ENCODE data around the gene AGO1. TPM values are rescaled to one million over a fixed set of nuclear protein-coding genes. Genes with fewer than 3 reads are reported as not detected.
"Not testable (repeated sequence)": the region's sequence is repeated elsewhere in the genome, so short reads cannot be mapped to it uniquely, and the experiment has no call there.

AGO1 gene
- total and polyA plus RNA-seq, 8 donors = 2.2 to 20.3 (median 10.1) TPM

DNA sequence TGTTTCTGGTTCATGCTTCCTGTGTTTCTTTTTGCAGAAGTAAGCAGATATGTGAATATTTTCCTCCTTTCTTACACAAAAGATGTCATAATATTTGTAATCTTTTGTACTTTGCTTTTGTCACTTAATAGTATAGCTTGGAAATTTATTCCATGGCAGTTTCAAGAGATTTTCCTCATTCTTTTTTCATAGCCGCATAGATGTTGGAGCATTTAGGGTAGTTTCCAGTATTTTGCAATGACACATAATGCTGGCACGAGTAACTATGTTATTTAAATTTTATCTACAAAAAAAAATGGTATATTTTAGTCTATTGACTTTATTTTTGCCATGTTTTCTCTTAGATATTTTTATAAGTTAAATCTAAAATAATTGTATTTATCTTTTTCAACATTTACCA, 88.6 kb downstream of the AGO1 start:
- no peaks in the 10 kb centered on the region for H3K27me3 ChIP-seq
- H3K27ac ChIP-seq = no peak overlapping the region
- TF ChIP-seq POLR2A (IDR thresholded peaks at IDR 0.05) (no peak), POLR2AphosphoS5 (IDR thresholded peaks at IDR 0.05) (no peak), EP300 (IDR thresholded peaks at IDR 0.05) (no peak)
- TF ChIP-seq, protein P1, sequence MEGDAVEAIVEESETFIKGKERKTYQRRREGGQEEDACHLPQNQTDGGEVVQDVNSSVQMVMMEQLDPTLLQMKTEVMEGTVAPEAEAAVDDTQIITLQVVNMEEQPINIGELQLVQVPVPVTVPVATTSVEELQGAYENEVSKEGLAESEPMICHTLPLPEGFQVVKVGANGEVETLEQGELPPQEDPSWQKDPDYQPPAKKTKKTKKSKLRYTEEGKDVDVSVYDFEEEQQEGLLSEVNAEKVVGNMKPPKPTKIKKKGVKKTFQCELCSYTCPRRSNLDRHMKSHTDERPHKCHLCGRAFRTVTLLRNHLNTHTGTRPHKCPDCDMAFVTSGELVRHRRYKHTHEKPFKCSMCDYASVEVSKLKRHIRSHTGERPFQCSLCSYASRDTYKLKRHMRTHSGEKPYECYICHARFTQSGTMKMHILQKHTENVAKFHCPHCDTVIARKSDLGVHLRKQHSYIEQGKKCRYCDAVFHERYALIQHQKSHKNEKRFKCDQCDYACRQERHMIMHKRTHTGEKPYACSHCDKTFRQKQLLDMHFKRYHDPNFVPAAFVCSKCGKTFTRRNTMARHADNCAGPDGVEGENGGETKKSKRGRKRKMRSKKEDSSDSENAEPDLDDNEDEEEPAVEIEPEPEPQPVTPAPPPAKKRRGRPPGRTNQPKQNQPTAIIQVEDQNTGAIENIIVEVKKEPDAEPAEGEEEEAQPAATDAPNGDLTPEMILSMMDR (IDR thresholded peaks at IDR 0.05) = no peak
- peaks cover 0 to 65% (median 59%) of the 10 kb centered on the region in 4 donors for H3K36me3 ChIP-seq
- no peak overlapping the region for H3K4me3 ChIP-seq
- 95 to 97% (median 96%) methylated on average over 2 of the region's 2 CpGs for WGBS, 5 donors
- H3K4me1 ChIP-seq = no peaks in the 10 kb centered on the region
- no peak for DNase-seq
- intact Hi-C loops (cut with DNase I; ENCODE audit: low total_unique reads) = no loop called here
- no peaks in the 10 kb centered on the region for H3K9me3 ChIP-seq

DNA sequence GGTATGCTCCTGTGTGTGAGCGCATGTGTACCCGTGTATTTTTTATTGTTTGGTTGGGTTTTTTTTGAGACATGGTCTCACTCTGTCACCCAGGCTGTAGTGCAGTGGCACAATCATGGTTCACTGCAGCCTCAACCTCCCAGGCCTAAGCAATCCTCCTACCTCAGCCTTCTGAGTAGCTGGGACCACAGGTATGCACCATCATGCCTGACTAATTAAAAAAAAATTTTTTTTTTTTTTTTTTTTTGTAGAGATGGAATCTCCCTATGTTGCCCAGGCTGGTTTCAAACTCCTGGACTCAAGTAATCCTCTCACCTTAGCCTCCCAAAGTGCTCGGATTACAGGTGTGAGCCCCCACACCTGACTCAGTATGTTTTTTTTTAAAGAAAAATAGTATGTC, 89.6 kb downstream of the AGO1 start:
- 93 to 96% (median 95%) methylated on average over 3 of the region's 3 CpGs for WGBS, 5 donors
- intact Hi-C loops (cut with DNase I; ENCODE audit: low total_unique reads); H3K9me3 ChIP-seq; H3K4me1 ChIP-seq; H3K27me3 ChIP-seq; H3K4me3 ChIP-seq; DNase-seq; H3K27ac ChIP-seq: not testable (repeated sequence)
- H3K36me3 ChIP-seq = peaks cover 0 to 60% (median 54%) of the 10 kb centered on the region in 4 donors

- no peak for DNase-seq
- Histone ChIP-seq H3K27me3 (no peaks in the 10 kb centered on the region), H3K36me3 (peaks cover 0 to 56% (median 48%) of the 10 kb centered on the region in 4 donors), H3K27ac (no peak overlapping the region), H3K9me3 (no peaks in the 10 kb centered on the region), H3K4me3 (no peak overlapping the region), H3K4me1 (no peaks in the 10 kb centered on the region)
- intact Hi-C loops (cut with DNase I; ENCODE audit: low total_unique reads) = no loop called here
- no peak for TF ChIP-seq POLR2A (IDR thresholded peaks at IDR 0.05)
- no peak for TF ChIP-seq EP300 (IDR thresholded peaks at IDR 0.05)
- TF ChIP-seq POLR2AphosphoS5 (IDR thresholded peaks at IDR 0.05) = no peak
- TF ChIP-seq, protein P1 (IDR thresholded peaks at IDR 0.05) = no peak
Measured at GRCh38 chr1:35980090-35980489, 97.1 kb downstream of the AGO1 start.

Other genes with a start within 250 kb of the AGO1 start
- gene PSMB2, start 241.7 kb upstream of the AGO1 start, total RNA-seq = 10 to 100 TPM; 11.1 to 42.3 (median 28.4) TPM
- 10 to 100 TPM; 34.1 to 43.9 (median 41.1) TPM for gene PSMB2, start 241.7 kb upstream of the AGO1 start, polyA plus RNA-seq
- 10 to 100 TPM in 2 of 5 donors, 1 to 10 TPM in 3; 1.4 to 40.8 (median 6.4) TPM for gene C1orf216, start 164.3 kb upstream of the AGO1 start, total RNA-seq
- 1 to 10 TPM; 4.0 to 7.6 (median 4.3) TPM for gene C1orf216, start 164.3 kb upstream of the AGO1 start, polyA plus RNA-seq
- 10 to 100 TPM in 1 of 5 donors, 1 to 10 TPM in 3, under 1 TPM in 1; under 0.01 to 10.7 (median 7.8) TPM for gene CLSPN, start 113.2 kb upstream of the AGO1 start, total RNA-seq
- 1 to 10 TPM in 1 of 3 donors, under 1 TPM in 1, not detected in 1; 0.28 to 2.0 TPM for gene CLSPN, start 113.2 kb upstream of the AGO1 start, polyA plus RNA-seq
- 10 to 100 TPM in 3 of 5 donors, 1 to 10 TPM in 2; 2.9 to 38.6 (median 24.6) TPM for gene AGO4, start 75.2 kb upstream of the AGO1 start, total RNA-seq
- gene AGO4, start 75.2 kb upstream of the AGO1 start, polyA plus RNA-seq = 1 to 10 TPM; 4.9 to 9.0 (median 8.8) TPM
- gene AGO3, start 47.9 kb downstream of the AGO1 start, total RNA-seq = 10 to 100 TPM; 11.9 to 33.8 (median 13.9) TPM
- 1 to 10 TPM; 1.9 to 2.3 (median 2.2) TPM for gene AGO3, start 47.9 kb downstream of the AGO1 start, polyA plus RNA-seq
- not detected for gene TEKT2, start 200.9 kb downstream of the AGO1 start, total RNA-seq
- gene TEKT2, start 200.9 kb downstream of the AGO1 start, polyA plus RNA-seq = under 1 TPM; 0.25 to 0.76 (median 0.60) TPM
- 10 to 100 TPM in 3 of 5 donors, 1 to 10 TPM in 2; 1.8 to 15.1 (median 11.6) TPM for gene ADPRS, start 205.7 kb downstream of the AGO1 start, total RNA-seq
- 10 to 100 TPM; 21.3 to 27.5 (median 24.7) TPM for gene ADPRS, start 205.7 kb downstream of the AGO1 start, polyA plus RNA-seq
- 10 to 100 TPM in 1 of 5 donors, 1 to 10 TPM in 4; 3.5 to 19.2 (median 5.5) TPM for gene COL8A2, start 242.0 kb downstream of the AGO1 start, total RNA-seq
- gene COL8A2, start 242.0 kb downstream of the AGO1 start, polyA plus RNA-seq = 1 to 10 TPM in 2 of 3 donors, under 1 TPM in 1; 0.92 to 5.0 (median 2.0) TPM